ENCODE data around the gene FGD2. TPM values are rescaled to one million over a fixed set of nuclear protein-coding genes. Genes with fewer than 3 reads are reported as not detected.

Gene FGD2
- total and polyA plus RNA-seq, 9 of the 15 experiments (the other 6 are each of a cell fraction or from before 2014, with no cell fraction given): 0.09 TPM; not detected in 8

DNA sequence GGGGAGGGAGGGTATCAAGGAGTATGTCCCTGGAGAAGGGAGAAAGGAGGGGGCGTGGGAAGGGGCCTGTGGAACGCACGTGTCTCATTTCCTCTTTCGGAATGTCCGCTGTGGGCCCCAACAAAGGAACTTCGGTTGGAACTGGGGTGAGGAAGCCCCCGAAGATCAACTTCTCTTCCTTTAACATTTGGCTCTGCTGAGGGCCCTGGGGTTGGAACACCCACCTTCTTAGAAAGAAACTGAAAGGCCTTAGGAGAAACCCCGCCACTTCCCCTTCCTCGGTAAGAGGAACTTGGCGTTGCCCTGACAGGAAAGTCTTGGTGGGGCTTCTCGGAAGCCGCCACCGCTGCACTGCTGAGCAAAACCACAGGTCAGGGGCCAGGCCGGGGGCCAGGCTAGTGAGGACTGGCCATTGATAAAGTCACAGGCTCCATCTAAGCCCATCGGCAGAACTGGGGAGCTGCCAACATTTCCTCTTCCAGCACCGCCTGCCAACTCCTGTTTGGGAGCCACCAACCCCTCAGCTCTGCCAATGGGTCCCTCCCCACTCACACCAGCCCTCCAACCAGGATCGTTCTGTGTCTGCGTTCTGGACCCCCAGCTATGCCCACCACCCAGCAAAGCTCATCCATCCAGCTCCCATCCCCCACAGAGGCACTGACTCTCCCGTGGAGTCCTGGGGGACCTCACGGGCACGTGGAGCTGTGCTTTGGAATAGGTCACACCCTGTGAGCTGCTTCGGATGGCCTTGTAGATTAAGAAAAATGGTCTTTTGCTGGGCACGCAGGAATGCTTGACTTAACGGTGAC, 44.8 kb downstream of the FGD2 start (continued):
- TF ChIP-seq, protein P1, sequence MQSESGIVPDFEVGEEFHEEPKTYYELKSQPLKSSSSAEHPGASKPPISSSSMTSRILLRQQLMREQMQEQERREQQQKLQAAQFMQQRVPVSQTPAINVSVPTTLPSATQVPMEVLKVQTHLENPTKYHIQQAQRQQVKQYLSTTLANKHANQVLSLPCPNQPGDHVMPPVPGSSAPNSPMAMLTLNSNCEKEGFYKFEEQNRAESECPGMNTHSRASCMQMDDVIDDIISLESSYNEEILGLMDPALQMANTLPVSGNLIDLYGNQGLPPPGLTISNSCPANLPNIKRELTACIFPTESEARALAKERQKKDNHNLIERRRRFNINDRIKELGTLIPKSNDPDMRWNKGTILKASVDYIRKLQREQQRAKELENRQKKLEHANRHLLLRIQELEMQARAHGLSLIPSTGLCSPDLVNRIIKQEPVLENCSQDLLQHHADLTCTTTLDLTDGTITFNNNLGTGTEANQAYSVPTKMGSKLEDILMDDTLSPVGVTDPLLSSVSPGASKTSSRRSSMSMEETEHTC (IDR thresholded peaks at IDR 0.05): 0 out of 2 replicates have a peak, but pooled peaks have one; percentile 54
- TF ChIP-seq YBX1 (IDR thresholded peaks at IDR 0.05): no peak
- no peak for TF ChIP-seq ESRRB (CRISPR knock-in tag; IDR thresholded peaks at IDR 0.05; ENCODE audit: borderline replicate concordance)
- TF ChIP-seq, protein P2, sequence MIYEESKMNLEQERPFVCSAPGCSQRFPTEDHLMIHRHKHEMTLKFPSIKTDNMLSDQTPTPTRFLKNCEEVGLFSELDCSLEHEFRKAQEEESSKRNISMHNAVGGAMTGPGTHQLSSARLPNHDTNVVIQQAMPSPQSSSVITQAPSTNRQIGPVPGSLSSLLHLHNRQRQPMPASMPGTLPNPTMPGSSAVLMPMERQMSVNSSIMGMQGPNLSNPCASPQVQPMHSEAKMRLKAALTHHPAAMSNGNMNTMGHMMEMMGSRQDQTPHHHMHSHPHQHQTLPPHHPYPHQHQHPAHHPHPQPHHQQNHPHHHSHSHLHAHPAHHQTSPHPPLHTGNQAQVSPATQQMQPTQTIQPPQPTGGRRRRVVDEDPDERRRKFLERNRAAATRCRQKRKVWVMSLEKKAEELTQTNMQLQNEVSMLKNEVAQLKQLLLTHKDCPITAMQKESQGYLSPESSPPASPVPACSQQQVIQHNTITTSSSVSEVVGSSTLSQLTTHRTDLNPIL (CRISPR knock-in tag; IDR thresholded peaks at IDR 0.05): peak; percentile 82; the same call in 1 of the 2 replicates
- peak; percentile 74; the same call in 1 of the 2 replicates for TF ChIP-seq ZNF197 (CRISPR knock-in tag; IDR thresholded peaks at IDR 0.05; ENCODE audit: low read depth)
- no peak for TF ChIP-seq COPS2 (conservative IDR thresholded peaks at IDR 0.05)
- no peak for TF ChIP-seq HDAC6 (IDR thresholded peaks at IDR 0.05; ENCODE audit: low read depth, low read length)
- TF ChIP-seq NBN (IDR thresholded peaks at IDR 0.05; ENCODE audit: low read depth): peak; percentile 76; the same call in 1 of the 2 replicates
- peak; percentile 42; the same call in 1 of the 2 replicates for TF ChIP-seq POLR2AphosphoS5 (IDR thresholded peaks at IDR 0.05; ENCODE audit: control insufficient read depth, insufficient read depth, low read depth, low read length)
- no peak for TF ChIP-seq ILF3 (IDR thresholded peaks at IDR 0.05; ENCODE audit: borderline replicate concordance)
- no peak for TF ChIP-seq SRSF7 (optimal IDR thresholded peaks at IDR 0.05; ENCODE audit: low read depth, low read length)
- no peak for TF ChIP-seq TCFL5 (CRISPR knock-in tag; conservative IDR thresholded peaks at IDR 0.05)
- TF ChIP-seq, protein P3, sequence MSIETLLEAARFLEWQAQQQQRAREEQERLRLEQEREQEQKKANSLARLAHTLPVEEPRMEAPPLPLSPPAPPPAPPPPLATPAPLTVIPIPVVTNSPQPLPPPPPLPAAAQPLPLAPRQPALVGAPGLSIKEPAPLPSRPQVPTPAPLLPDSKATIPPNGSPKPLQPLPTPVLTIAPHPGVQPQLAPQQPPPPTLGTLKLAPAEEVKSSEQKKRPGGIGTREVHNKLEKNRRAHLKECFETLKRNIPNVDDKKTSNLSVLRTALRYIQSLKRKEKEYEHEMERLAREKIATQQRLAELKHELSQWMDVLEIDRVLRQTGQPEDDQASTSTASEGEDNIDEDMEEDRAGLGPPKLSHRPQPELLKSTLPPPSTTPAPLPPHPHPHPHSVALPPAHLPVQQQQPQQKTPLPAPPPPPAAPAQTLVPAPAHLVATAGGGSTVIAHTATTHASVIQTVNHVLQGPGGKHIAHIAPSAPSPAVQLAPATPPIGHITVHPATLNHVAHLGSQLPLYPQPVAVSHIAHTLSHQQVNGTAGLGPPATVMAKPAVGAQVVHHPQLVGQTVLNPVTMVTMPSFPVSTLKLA (conservative IDR thresholded peaks at IDR 0.05): peak; percentile 77 to 83
- TF ChIP-seq, protein P4, sequence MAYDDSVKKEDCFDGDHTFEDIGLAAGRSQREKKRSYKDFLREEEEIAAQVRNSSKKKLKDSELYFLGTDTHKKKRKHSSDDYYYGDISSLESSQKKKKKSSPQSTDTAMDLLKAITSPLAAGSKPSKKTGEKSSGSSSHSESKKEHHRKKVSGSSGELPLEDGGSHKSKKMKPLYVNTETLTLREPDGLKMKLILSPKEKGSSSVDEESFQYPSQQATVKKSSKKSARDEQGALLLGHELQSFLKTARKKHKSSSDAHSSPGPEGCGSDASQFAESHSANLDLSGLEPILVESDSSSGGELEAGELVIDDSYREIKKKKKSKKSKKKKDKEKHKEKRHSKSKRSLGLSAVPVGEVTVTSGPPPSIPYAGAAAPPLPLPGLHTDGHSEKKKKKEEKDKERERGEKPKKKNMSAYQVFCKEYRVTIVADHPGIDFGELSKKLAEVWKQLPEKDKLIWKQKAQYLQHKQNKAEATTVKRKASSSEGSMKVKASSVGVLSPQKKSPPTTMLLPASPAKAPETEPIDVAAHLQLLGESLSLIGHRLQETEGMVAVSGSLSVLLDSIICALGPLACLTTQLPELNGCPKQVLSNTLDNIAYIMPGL (CRISPR knock-in tag; IDR thresholded peaks at IDR 0.05): no peak
- TF ChIP-seq ZNF274 (IDR thresholded peaks at IDR 0.05; ENCODE audit: borderline replicate concordance, low read depth, low read length): no peak
- TF ChIP-seq ZNF436 (CRISPR knock-in tag; IDR thresholded peaks at IDR 0.05): no peak
- TF ChIP-seq, protein P5, sequence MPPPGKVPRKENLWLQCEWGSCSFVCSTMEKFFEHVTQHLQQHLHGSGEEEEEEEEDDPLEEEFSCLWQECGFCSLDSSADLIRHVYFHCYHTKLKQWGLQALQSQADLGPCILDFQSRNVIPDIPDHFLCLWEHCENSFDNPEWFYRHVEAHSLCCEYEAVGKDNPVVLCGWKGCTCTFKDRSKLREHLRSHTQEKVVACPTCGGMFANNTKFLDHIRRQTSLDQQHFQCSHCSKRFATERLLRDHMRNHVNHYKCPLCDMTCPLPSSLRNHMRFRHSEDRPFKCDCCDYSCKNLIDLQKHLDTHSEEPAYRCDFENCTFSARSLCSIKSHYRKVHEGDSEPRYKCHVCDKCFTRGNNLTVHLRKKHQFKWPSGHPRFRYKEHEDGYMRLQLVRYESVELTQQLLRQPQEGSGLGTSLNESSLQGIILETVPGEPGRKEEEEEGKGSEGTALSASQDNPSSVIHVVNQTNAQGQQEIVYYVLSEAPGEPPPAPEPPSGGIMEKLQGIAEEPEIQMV (tag; conservative IDR thresholded peaks at IDR 0.05; ENCODE audit: low read depth): no peak
- TF ChIP-seq XRCC5 (IDR thresholded peaks at IDR 0.05; ENCODE audit: low read depth, low read length): 0 out of 2 replicates have a peak, but pooled peaks have one; percentile 4
- TF ChIP-seq BACH1 (tag; IDR thresholded peaks at IDR 0.05): peak; percentile 49; the same call in 1 of the 2 replicates
